HL-60/S4 treated with retinoic acid at 250 ng/mL for 4 days and 3 days (cell line): Measurements from ENCODE around the gene FIZ1.

Source experiments
- in situ Hi-C: fragments of 300-500 bp; cut with MboI; formaldehyde crosslinking; loops from 2 replicates; pipeline ENCODE4 v1.7.0; 2022; ENCODE audit warnings: low sequenced_read_pairs

FIZ1 gene

GRCh38 chr19:55614711-55615542, 15.6 kb upstream of the FIZ1 start:
- in situ Hi-C loops, result no loop called here

GRCh38 chr19:55613930-55614710, 14.8 kb upstream of the FIZ1 start:
- in situ Hi-C loops, result no loop called here

- in situ Hi-C loops, result no loop called here
Observed at GRCh38 chr19:55613396-55613795, 14.1 kb upstream of the FIZ1 start.

GRCh38 chr19:55611983-55612645, 12.8 kb upstream of the FIZ1 start:
- in situ Hi-C loops, result no loop called here

- in situ Hi-C loops, result no loop called here
Observed at GRCh38 chr19:55611300-55611982, 12.1 kb upstream of the FIZ1 start.

GRCh38 chr19:55609326-55609725, 10.0 kb upstream of the FIZ1 start:
- in situ Hi-C loops, result no loop called here

- in situ Hi-C loops, result no loop called here
Observed at GRCh38 chr19:55606817-55607216, 7.5 kb upstream of the FIZ1 start.

GRCh38 chr19:55606471-55606787, 7.1 kb upstream of the FIZ1 start:
- in situ Hi-C loops, result no loop called here

GRCh38 chr19:55605637-55606470, 6.5 kb upstream of the FIZ1 start, which contains the start of gene ZNF865:
ZNF865 (plus strand) TSS chr19:55605647; CDS start chr19:55613619, 7,972 bp downstream.
- in situ Hi-C loops, result no loop called here

- in situ Hi-C loops, result no loop called here
Observed at GRCh38 chr19:55605207-55605636, 5.9 kb upstream of the FIZ1 start.

GRCh38 chr19:55603581-55604292, 4.4 kb upstream of the FIZ1 start:
- in situ Hi-C loops, result no loop called here

- in situ Hi-C loops, result no loop called here
Observed at GRCh38 chr19:55603115-55603514, 3.8 kb upstream of the FIZ1 start.

- in situ Hi-C loops, result no loop called here
Observed at GRCh38 chr19:55602104-55603001, 3.0 kb upstream of the FIZ1 start.

GRCh38 chr19:55601084-55601483, 1.8 kb upstream of the FIZ1 start:
- in situ Hi-C loops, result no loop called here

- in situ Hi-C loops, result no loop called here
Observed at GRCh38 chr19:55600662-55601028, 1.3 kb upstream of the FIZ1 start.

GRCh38 chr19:55599842-55600661, 735 bp upstream of the FIZ1 start, which contains the start of gene ZNF524:
ZNF524 (plus strand) TSS chr19:55600288; CDS start chr19:55602113, 1,825 bp downstream.
- in situ Hi-C loops, result no loop called here

GRCh38 chr19:55598719-55599467, 424 bp downstream of the FIZ1 start:
- in situ Hi-C loops, result no loop called here
